ENCODE data around the gene TMSB4Y.

DNA sequence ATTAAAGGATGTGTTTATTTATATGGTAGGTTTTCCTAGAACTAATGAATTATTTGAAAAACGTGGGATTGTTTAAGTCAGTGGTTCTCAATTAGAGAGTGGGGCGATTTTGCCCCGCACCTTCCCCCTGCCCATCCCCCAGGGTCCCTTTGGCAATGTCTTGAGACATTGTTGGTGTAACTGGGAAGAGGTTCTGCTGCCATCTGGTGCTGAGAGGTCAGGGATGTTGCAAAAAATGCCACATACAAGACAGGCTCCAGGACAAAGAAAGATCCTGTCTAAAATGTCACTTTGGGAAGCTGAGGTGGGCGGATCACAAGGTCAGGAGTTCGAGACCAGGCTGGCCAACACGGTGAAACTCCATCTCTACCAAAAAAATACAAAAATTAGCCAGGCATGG, 25.8 kb downstream of the TMSB4Y start:
- no peak for TF ChIP-seq CTCF (conservative IDR thresholded peaks at IDR 0.05 in 1 of 2, IDR thresholded peaks at IDR 0.05 in 1 of 2; ENCODE audit: low read depth in 1 of 2, low read length in 2 of 2)
- no peak for TF ChIP-seq EZH2 (IDR thresholded peaks at IDR 0.05; ENCODE audit: low read length, missing control alignments)

All from fibroblast of lung (primary cell).